CD4-positive, alpha-beta T cell (primary cell): ENCODE results near the gene TAS2R40. TPM values are rescaled to one million over a fixed set of nuclear protein-coding genes. Genes with fewer than 3 reads are reported as not detected.
A peak's percentile ranks its signal among the peaks of the same experiment; 100 is the strongest.

Source experiments
- ATAC-seq: fragments of 200-7000 bp; cut with Tn5 transposase; one replicate; pipeline ENCODE4 v1.10.0; 2022; ENCODE audit warnings: mild to moderate bottlenecking; ENCODE audit not compliant: poor library complexity
- CTCF ChIA-PET: fragments of 350-600 bp; sonication (Branson Sonifier 250); formaldehyde crosslinking; loops from one replicate; lab custom pipeline; 2021; ENCODE audit warnings: antibody characterized with exemption, inconsistent platforms; lab: Charles Lee
- POLR2A ChIA-PET: fragments of 350-600 bp; sonication (Branson Sonifier 250); formaldehyde crosslinking; loops from one replicate; lab custom pipeline; 2021; ENCODE audit warnings: antibody characterized with exemption, inconsistent platforms; lab: Charles Lee
- DNase-seq, 14 experiments: peaks; one replicate each; pipeline ENCODE4 v3.0.0-alpha.2; 2013 to 2020; ENCODE audit warnings: mixed read lengths in 2 of 14
- H3K27ac ChIP-seq, 2 donors: one replicate each; pipeline versions ENCODE4 v1.5.1 to v1.7.0; 2013; ENCODE audit warnings: low read length in 2 of 2, low read depth in 1 of 2, mild to moderate bottlenecking in 1 of 2
- H3K27me3 ChIP-seq, 2 experiments: 1 replicate in 1 of 2; 2 replicates in 1 of 2; pipeline versions ENCODE4 v1.6.1 to v1.7.0; 2013; ENCODE audit warnings: low read length in 2 of 2, control low read depth in 1 of 2, mild to moderate bottlenecking in 1 of 2, moderate library complexity in 1 of 2; ENCODE audit not compliant: insufficient read depth in 2 of 2, control insufficient read depth in 1 of 2
- H3K36me3 ChIP-seq: one replicate; pipeline ENCODE4 v1.6.1; 2013; ENCODE audit warnings: low read length, control low read depth; ENCODE audit not compliant: insufficient read depth
- H3K4me1 ChIP-seq: one replicate; pipeline ENCODE4 v1.6.1; 2013; ENCODE audit warnings: low read length, control low read depth; ENCODE audit not compliant: insufficient read depth
- H3K4me3 ChIP-seq: one replicate; pipeline ENCODE4 v1.5.1; 2013; ENCODE audit warnings: mild to moderate bottlenecking, low read length, moderate library complexity
- H3K9me3 ChIP-seq, 2 experiments: 1 replicate in 1 of 2; 2 replicates in 1 of 2; pipeline versions ENCODE4 v1.6.1 to v1.7.0; 2013; ENCODE audit warnings: low read length in 2 of 2, mild to moderate bottlenecking in 2 of 2, control low read depth in 1 of 2, moderate library complexity in 1 of 2; ENCODE audit not compliant: control insufficient read depth in 1 of 2, insufficient read depth in 1 of 2
- H3K27ac Mint-ChIP-seq: one replicate; pipeline ENCODE4 v1.8.0; 2020; ENCODE audit warnings: mixed read lengths
- H3K27me3 Mint-ChIP-seq: one replicate; pipeline ENCODE4 v1.8.0; 2021; ENCODE audit warnings: mixed read lengths
- H3K36me3 Mint-ChIP-seq: one replicate; pipeline ENCODE4 v1.8.0; 2021; ENCODE audit warnings: low read depth, mixed read lengths
- H3K4me1 Mint-ChIP-seq: one replicate; pipeline ENCODE4 v1.8.0; 2021; ENCODE audit warnings: low read depth, mixed read lengths
- H3K4me3 Mint-ChIP-seq: one replicate; pipeline ENCODE4 v1.8.0; 2020; ENCODE audit warnings: mild to moderate bottlenecking, mixed read lengths
- H3K9me3 Mint-ChIP-seq: one replicate; pipeline ENCODE4 v1.8.0; 2020; ENCODE audit warnings: mixed read lengths
- CTCF ChIP-seq: fragments of 200-600 bp; IDR thresholded peaks from one replicate; pipeline ENCODE4 v1.8.0; 2022; ENCODE audit warnings: antibody characterized with exemption, mild to moderate bottlenecking
- intact Hi-C, 2 experiments: fragments of 100-400 bp; cut with DNase I in 1 of 2; cut with micrococcal nuclease in 1 of 2; formaldehyde crosslinking; loops; one replicate each; pipeline versions ENCODE4 v1.15.1 to v1.9.0; 2023 to 2025; cut with DNase I, micrococcal nuclease
- total RNA-seq, 174 experiments: library from RNA in 2 of 174; stranded (reverse) in 2 of 174; gene quantifications; one replicate each; pipeline ENCODE4 v1.2.3 and lab custom pipeline; 2021 to 2026

Gene TAS2R40
- total RNA-seq, 2 experiments from 2014 or later = not detected

DNA sequence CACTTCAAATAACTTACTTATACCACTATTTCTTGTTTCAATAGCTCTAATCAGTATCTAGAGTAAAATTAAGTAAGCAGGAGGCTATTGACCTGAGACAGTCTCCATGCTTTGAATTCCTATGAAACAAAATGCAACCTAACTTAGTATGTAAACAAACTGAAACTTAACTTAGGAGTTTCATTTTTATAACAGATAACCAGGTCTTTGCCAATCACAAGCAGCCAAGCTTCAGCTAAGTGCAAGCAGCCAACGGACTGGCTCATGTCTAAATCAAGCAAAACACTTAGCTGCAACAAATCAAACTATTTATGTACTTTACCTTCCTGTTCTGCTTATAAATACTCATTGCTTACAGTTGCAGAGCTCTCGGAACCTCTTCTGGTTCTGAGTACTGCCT, 37.0 kb downstream of the TAS2R40 start:
- intact Hi-C loops = no loop called here
- DNase-seq (peak in 5 of 14 experiments; percentile 26 to 60 (median 40)), ATAC-seq (no peak)
- peaks cover 42% of the 10 kb centered on the region for H3K4me1 ChIP-seq
- Mint-ChIP-seq H3K36me3 (peaks cover 12% of the 10 kb centered on the region), H3K27ac (peak overlapping the region; percentile 79), H3K4me3 (peak overlapping the region; percentile 62), H3K27me3 (no peaks in the 10 kb centered on the region), H3K9me3 (peaks cover 5% of the 10 kb centered on the region), H3K4me1 (peaks cover 80% of the 10 kb centered on the region)
- H3K27ac ChIP-seq = peak overlapping the region in 1 of 2 donors; percentile 6
- no peaks in the 10 kb centered on the region for H3K36me3 ChIP-seq
- H3K4me3 ChIP-seq = peak overlapping the region; percentile 8
- ChIA-PET POLR2A (interaction anchor here (0.8 to 2.7 kb wide), 11 partner anchors 8 to 450 kb away, joined by 3 to 12 read pairs (median 4); partner anchors contain the start of gene CASP2), CTCF (interaction anchor here (0.8 to 2.9 kb wide), 5 partner anchors 15 to 121 kb away, joined by 3 to 16 read pairs (median 5); partner anchors contain the start of gene CASP2)
- TF ChIP-seq CTCF = no peak
- H3K27me3 ChIP-seq = no peaks in the 10 kb centered on the region
- H3K9me3 ChIP-seq = peaks cover 0 to 5% of the 10 kb centered on the region in 2 experiments

GRCh38 chr7:143259765-143260164, 37.9 kb downstream of the TAS2R40 start:
- peak overlapping the region; percentile 79 for H3K27ac Mint-ChIP-seq

GRCh38 chr7:143261901-143262300, 40.1 kb downstream of the TAS2R40 start:
- peak overlapping the region; percentile 95 for H3K27ac Mint-ChIP-seq
- H3K27me3 Mint-ChIP-seq = no peaks in the 10 kb centered on the region
- ChIA-PET CTCF (interaction anchor here (0.9 to 1.3 kb wide), 2 partner anchors 21 kb away, joined by 4 to 5 read pairs; no protein-coding TSS in a partner anchor), POLR2A (interaction anchor here (3.4 kb wide), 1 partner anchor 21 kb away, joined by 12 read pairs; no protein-coding TSS in a partner anchor)
- H3K4me1 Mint-ChIP-seq = peaks cover 77% of the 10 kb centered on the region
- intact Hi-C loops = no loop called here
- Histone ChIP-seq H3K4me1 (peaks cover 54% of the 10 kb centered on the region), H3K27me3 (no peaks in the 10 kb centered on the region), H3K4me3 (no peak overlapping the region), H3K36me3 (peaks cover 25% of the 10 kb centered on the region), H3K9me3 (no peaks in the 10 kb centered on the region), H3K27ac (peak overlapping the region; percentile 24 to 74)
- no peaks in the 10 kb centered on the region for H3K9me3 Mint-ChIP-seq
- ATAC-seq (no peak), DNase-seq (no peak)
- TF ChIP-seq CTCF = no peak
- peaks cover 32% of the 10 kb centered on the region for H3K36me3 Mint-ChIP-seq
- peak overlapping the region; percentile 98 for H3K4me3 Mint-ChIP-seq

More at GRCh38 chr7:143259765-143260164, 37.9 kb downstream of the TAS2R40 start:
- Mint-ChIP-seq H3K36me3 (peaks cover 16% of the 10 kb centered on the region), H3K27me3 (no peaks in the 10 kb centered on the region), H3K9me3 (no peaks in the 10 kb centered on the region), H3K4me3 (peak overlapping the region; percentile 21), H3K4me1 (peaks cover 81% of the 10 kb centered on the region)
- Histone ChIP-seq H3K36me3 (peaks cover 4% of the 10 kb centered on the region), H3K4me1 (peaks cover 51% of the 10 kb centered on the region), H3K4me3 (no peak overlapping the region), H3K9me3 (no peaks in the 10 kb centered on the region), H3K27me3 (no peaks in the 10 kb centered on the region), H3K27ac (no peak overlapping the region)
- POLR2A ChIA-PET = interaction anchor here (0.7 to 1.3 kb wide), 6 partner anchors 10 to 759 kb away, joined by 3 to 7 read pairs (median 3); partner anchors contain the start of gene CASP2
- intact Hi-C loops = no loop called here
- CTCF ChIA-PET = interaction anchor here (1.1 to 2.9 kb wide), 2 partner anchors 19 to 28 kb away, joined by 3 to 16 read pairs; partner anchors contain the start of gene CASP2
- no peak for TF ChIP-seq CTCF
- ATAC-seq = no peak
- no peak for DNase-seq
